HTR-8/SVneo (cell line): ENCODE measurements around the gene WDR88.

ENCODE experiments used
- DNase-seq: peaks from one replicate; pipeline ENCODE4 v3.0.0; 2011; ENCODE audit warnings: low spot score, mixed read lengths; ENCODE audit not compliant: insufficient read length
- FAIRE-seq: peaks from 2 replicates; lab custom pipeline; 2011; peaks lifted over from hg19 to GRCh38; lab: Jason Lieb, UNC

WDR88 gene

DNA sequence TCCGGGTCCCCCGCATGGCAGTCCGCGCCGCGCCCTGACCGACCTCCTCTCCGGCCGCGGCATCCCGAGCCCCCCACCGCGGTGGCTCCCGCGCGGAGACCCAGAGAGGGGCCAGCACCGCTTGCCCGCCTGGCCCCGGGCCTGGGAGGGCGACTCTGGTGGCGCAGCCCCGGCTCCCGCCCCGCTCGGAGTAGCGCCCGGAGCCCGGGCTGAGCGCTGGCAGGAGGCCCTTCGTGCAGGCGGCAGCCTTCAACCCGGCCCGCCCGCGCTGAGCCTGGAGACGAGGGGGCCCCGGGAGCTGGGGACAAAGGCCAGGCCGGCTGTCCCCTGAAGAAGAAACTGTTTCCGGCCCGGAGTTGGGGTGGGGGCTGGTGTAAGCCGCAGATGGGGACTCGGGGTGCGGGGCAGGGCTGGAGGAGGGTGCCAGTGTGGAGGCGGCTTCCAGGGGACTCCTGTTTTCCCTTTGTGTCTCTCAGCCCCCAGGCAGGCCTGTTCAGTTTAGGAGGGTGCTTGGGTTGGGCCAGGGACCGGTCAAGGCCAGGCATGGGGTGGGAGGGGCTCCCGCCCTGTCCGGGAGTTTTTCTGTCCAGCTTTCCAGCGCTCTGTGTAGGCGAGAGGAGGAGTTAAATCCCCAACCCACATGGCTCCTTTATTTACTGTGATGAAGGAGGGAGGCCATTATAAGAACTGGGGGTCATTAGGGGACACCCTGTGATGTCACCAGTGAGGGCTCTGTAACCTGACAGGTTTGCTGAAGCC lies 63.2 kb downstream of the WDR88 start:
- FAIRE-seq, result no peak
- DNase-seq, result peak; percentile 57

DNA sequence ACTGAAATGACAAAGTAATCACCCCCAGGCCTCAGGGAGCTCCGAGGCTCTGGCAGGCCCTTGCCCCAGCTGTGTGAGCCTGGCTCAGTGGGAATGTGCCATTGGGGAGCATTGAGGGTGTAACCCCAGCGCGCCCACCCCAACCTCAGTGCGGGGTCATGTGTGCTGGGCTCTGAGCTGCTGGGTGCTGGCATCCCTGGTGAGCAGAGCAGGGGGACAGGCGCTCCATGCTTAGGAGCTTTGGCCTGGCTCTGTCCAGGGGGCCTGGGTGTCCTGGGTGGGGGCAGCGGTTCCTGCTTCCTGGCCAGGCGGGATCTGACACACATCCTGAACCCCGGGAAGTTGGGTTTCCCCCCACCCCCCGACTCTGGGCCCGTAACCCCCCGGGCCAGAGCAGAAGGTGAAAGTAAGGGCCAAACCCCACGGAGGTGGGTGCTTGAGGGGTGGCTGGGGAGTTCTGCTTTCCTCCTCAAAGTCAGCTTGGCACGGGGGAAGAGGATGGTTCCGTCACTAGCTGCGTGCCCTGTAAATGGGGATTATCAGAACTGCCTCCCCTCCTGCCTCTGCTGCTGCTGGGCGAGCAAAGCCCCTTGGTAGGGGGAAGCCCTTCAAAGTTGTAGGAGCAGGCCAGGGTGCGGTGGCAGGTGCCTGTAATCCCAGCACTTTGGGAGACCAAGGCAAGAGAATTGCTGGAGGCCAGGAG lies 63.9 kb downstream of the WDR88 start:
- DNase-seq (no peak), FAIRE-seq (peak; percentile 36)

DNA sequence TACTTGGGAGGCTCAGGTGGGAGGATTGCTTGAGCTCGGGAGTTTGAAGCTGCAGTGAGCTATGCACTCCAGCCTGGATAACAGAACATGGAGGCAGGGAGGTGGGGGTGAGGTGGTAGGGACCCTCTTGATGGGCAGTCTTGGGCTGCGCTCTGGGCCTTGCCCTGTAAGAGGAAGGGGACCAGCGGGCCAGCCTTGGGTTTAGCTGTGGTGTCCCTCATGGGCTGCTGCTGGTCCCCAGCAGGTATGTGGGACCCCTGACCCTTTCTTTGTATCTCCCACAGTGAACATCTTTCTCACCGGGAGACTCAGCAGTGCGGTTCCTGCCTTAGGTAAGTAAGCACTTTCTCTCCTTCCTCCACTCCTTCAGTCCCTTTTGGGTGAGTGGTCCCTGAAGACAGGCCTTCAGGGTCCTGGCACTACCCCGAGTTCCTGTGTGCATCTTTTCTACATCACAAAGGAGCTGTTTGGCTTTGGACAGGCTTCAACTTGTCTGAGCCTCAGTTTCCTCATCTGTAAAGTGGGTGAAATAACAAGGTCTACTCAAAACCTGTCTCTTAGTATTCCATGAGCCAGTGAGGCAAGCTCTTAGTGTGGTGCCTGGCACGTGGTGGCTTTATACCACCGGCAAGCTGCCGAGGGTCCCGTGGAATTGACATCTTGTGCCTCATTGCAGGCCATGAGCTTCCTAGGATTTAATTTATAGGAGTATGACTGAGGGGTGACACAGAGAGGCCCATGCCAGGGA lies 64.7 kb downstream of the WDR88 start:
- FAIRE-seq (no peak), DNase-seq (no peak)

DNA sequence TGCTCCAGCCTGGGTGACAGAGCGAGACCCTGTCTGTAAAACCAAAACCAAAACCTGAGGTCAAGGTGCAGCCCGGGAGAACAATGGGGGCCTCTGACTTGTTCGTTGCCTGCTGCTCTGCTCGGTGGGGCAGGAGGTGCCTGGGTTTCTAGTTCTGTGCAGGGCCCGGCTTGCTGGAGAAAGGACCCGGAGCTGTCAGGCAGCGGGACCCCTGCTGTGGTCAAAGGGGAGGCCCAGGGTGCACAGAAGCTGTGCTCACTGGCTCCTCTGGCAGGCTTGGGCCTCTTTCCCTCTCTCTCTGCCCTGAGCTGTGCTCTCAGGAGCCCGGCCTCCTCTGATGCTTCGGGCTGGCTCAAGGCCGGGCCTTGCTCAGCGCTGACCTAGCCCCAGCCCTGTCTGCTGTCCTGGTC lies 65.7 kb downstream of the WDR88 start:
- no peak for FAIRE-seq
- no peak for DNase-seq

DNA sequence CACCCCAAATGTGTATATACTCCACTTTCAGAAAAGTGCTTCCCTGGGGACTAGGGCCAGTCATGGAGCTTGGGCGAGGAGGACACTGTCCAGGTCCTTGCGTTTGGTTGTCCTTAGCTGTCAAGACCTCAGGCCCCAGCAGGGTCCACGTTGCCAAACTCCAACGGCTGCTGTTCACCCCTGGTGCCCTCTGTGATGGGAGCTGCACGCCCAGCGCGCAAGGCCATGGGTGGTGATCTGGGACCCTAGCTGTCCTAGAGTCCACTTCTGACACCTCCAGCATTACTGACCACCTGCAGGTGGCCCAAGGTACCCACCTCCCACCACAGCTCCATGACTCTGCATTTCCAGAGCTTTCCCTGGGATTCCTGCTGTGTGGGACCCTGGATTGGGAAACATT lies 66.3 kb downstream of the WDR88 start:
- FAIRE-seq (no peak), DNase-seq (no peak)

DNA sequence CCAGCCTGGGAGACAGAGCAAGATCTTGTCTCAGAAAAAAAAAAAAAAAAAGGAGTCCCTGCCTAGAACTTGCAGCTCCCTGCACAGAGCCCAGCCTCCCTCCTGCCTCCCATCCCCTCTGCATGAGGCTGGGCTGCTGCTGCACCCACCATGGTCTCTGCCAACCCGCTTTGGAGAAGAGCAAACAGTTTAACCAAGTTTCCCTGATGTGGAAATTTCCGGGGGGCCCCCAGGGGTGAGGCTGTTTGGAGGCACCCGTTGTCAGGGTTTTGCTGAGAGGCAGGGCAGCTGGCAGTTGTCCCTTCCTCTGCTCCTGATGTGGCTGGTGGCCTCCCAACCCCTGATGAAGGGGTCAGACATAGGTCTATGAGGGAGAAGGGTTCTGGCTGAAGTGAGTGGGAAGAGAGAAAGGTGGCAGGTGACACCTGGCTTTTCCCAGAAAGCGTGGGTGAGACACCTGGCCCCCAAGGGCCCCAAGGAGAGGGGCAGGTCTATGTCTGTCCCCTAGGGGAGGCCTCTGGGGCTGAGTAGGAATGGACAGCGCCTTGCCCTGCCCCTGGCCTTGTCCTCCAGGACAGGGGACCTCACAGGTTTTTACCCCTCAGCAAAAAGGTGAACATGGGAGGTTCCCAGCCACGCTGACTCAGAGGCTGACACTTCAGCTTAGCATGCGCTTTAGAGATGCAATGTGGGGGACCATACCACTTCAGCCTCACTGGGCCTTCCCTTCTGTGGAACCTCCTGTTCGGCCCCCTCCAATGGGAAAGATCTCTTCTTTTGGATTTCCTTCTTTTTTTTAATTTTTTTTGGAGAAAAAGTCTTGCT lies 67.7 kb downstream of the WDR88 start:
- DNase-seq (no peak), FAIRE-seq (no peak)

DNA sequence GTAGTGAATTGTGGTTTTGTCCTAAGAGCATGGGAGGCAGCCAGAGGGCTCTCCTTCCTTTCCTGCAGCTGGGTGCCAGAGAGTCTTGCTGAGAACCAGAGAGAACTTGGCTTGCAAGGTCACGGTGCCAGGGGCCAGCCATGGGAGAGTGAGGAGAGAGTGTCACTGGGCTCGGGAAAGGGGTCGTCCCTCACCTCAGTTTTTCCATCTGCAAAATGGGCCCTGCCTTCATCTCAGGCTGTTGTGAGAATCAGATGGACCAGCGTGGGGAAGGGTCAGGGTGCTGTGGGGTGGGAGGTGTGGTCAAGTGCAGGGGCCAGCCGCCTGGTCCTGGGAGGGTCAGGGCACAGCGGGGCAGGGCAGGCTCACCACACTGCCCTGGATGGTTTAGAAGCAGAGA lies 69.6 kb downstream of the WDR88 start:
- FAIRE-seq, result no peak
- no peak for DNase-seq

DNA sequence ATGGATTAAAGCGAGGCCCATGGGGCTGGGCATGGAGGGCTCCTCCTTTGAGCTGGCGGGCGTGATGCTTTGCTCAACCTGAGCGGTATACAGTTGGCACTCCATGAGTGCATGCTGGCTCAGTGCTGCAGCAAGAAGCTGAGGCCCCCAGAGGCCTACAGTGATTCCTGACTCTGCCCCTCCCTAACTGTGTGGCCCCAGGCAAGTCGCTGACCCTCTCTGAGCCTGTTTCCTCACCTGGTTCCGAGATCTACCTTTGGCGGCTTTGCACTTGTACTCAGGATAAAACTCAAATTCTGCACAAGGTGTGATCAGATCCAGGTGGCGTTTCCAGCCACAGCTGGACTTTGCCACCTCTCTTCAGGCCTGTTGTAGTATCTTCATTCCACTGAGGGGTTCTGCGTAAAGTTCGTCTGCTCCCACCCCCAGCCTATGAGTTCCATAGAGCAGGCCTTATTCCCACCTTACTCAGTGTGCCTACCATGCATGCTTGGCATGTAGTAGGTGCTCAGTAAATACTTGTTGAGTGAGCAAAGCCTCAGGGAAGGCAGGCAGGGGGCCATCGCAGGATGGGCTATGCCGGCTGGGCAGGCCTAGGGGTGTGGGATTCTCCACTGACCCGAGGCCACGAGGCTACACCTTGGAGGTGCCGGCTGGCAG lies 70.1 kb downstream of the WDR88 start:
- FAIRE-seq, result no peak
- no peak for DNase-seq

DNA sequence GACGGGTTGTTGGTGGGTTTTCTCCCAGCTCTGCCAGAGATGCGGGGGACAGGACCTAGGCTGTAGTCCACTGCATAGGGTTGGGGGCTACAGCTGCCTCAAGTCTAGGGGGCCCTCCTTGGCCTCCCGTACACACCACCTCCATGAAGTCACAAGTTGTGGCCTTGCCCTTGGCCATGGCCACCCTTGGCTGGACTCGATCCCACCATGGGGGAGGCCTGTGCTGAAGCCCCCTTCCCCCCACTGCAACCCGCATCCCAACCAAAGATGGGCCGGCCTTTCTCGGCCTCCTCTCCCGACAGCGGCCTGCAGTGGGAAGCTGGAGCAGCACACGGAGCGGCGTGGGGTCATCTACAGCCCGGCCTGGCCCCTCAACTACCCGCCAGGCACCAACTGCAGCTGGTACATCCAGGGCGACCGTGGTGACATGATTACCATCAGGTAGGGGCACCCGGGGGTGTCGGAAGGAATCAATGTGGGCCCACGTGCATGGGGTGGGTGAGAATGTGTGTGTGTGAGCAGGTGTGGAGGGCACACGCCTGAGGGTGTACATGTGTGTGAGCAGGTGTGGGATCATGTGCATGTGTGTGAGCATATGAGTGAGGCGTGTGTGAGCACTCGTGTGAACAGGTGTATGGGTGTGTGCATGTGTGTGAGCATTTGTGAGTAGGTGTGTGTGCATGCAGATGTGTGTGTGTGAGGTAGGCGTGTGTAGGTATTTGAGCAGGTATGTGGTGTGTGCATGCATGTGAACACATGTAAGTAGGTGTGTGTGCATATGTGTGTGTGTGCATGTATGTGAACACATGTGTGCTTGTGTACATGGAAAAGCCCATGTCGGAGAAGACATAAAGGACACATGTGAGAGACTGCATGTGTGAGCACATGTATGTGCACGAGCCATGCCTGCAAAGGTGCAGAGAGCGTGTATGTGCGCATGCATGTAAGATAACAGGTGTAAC lies 70.9 kb downstream of the WDR88 start:
- peak; percentile 80 for FAIRE-seq
- DNase-seq, result no peak

DNA sequence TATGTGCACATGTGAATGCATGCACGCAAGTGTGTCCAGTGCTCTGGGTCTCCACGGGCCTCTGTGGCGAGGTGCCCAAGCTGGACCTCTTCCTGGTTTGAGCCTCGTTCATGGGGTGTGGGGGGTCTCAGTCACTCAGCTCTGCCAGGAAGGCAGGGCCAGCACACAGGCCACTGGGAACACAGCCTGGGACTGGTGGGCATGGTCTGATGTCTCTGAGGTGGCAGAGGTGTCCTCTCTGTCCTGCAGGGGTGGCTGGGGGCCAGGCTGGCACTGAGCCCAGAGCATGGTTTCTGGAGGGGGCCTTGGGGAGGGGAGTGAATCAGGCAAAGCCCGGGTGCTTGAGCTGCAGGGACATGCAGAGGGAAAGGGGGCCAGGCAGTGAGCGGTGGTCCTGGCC lies 71.6 kb downstream of the WDR88 start:
- no peak for FAIRE-seq
- no peak for DNase-seq

DNA sequence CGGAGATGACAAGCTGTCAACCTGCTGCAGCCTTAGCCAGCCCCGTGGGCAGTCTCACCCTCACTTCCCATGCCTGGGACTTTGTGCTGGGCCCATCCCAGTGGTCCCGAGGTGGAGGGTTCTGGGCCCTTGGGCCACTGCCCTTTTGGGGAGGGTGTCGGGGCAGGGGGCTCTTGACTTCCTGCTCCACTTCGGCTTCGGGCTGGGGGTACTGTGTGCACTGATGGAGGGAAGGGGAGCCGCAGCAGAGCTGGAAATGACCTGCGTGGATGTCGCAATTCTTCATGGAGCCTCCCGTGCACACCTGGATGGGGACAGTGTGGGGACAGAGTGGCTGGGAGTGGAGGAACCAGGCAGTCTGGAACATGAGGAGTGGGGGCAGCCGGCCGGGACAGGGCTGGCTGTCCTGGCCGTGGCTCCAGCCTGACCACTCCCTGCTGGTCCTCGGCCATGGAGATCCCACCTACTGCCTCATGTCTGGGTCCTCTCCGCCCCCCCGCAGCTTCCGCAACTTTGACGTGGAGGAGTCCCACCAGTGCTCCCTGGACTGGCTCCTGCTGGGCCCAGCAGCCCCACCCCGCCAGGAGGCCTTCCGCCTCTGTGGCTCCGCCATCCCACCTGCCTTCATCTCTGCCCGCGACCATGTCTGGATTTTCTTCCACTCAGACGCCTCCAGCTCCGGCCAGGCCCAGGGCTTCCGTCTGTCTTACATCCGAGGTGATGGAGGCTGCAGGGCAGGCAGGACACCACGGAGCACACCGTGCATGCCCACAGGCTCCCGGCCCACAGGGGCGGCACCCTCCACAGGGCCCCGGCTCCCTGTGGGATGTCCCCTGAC lies 72.4 kb downstream of the WDR88 start:
- FAIRE-seq (no peak), DNase-seq (no peak)

DNA sequence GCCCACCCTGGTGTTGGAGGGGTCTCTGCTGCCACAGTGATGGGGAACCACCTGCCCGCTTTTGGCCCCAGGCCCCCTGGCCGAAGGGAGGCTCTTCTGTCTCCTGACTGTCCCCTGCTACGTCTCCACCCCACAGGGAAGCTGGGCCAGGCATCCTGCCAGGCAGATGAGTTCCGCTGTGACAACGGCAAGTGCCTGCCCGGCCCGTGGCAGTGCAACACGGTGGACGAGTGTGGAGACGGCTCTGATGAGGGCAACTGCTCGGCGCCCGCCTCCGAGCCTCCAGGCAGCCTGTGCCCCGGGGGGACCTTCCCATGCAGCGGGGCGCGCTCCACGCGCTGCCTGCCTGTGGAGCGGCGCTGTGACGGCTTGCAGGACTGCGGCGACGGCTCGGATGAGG lies 73.2 kb downstream of the WDR88 start:
- no peak for DNase-seq
- FAIRE-seq, result no peak

DNA sequence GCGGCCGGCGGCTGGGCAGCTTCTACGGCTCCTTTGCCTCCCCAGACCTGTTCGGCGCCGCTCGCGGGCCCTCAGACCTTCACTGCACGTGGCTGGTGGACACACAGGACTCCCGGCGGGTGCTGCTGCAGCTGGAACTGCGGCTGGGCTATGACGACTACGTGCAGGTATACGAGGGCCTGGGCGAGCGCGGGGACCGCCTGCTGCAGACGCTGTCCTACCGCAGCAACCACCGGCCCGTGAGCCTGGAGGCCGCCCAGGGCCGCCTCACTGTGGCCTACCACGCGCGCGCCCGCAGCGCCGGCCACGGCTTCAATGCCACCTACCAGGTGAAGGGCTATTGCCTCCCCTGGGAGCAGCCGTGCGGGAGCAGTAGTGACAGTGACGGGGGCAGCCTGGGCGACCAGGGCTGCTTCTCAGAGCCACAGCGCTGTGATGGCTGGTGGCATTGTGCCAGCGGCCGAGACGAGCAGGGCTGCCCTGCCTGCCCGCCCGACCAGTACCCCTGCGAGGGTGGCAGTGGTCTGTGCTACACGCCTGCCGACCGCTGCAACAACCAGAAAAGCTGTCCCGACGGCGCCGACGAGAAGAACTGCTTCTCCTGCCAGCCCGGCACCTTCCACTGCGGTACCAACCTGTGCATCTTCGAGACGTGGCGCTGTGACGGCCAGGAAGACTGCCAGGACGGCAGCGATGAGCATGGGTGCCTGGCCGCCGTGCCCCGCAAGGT lies 73.8 kb downstream of the WDR88 start:
- DNase-seq (no peak), FAIRE-seq (no peak)

DNA sequence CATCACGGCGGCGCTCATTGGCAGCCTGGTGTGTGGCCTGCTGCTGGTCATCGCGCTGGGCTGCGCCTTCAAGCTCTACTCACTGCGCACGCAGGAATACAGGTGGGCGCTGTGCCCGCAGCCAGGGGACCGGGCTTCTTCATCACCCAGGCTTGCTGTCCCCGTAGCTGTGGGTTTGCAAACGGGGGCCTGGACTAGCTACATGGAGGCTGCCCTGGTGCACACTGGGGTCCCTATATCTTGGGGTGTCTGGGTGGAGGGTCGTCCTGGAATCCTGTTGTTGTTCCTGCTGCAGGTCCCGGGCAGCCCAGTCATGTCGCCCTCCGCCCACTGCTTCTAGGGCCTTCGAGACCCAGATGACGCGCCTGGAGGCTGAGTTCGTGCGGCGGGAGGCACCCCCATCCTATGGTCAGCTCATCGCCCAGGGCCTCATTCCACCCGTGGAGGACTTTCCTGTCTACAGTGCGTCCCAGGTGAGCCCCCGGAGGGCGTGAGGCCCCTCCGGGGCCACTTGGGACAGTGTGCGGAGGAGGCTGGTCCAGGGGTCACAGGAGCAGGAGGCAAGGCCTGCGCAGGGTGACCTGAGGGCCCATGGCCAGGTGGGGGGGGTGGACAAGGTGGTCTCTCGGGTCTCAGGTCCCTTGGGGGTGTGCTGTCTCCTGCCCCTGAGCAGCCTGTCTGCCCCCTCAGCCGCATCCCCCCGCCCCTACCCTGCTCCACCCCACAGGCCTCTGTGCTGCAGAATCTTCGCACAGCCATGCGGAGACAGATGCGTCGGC lies 74.5 kb downstream of the WDR88 start:
- no peak for FAIRE-seq
- DNase-seq, result no peak

DNA sequence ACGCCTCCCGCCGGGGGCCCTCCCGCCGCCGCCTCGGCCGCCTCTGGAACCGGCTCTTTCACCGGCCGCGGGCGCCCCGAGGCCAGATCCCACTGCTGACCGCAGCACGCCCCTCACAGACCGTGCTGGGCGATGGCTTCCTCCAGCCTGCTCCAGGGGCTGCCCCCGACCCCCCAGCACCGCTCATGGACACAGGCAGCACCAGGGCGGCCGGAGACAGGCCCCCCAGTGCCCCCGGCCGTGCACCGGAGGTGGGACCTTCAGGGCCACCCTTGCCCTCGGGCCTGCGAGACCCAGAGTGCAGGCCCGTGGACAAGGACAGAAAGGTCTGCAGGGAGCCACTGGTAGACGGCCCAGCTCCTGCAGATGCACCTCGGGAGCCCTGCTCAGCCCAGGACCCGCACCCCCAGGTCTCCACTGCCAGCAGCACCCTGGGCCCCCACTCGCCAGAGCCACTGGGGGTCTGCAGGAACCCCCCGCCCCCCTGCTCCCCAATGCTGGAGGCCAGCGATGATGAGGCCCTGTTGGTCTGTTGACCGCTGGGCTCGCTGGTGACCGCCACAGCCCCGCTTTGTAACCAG lies 75.2 kb downstream of the WDR88 start:
- DNase-seq (no peak), FAIRE-seq (no peak)

DNA sequence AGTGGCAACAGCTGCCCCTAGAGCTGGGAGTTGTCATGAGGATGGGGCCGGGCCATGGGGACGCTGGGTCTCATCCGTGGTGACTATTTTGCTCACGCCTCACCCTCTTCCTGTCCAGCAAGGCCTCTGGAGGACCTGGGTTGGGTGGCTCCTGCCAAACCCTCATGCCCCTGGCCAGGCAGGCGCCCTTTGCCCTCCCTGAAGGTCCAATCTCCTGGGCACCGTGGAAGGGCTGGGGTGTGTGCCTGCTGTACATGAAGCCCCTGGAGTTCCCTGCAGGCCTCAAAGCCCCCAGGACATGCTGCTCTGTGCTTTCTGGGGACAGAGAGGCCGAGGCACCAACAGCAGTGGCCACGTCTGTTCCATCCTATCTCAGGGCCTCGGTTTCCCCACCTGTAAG lies 76.0 kb downstream of the WDR88 start:
- FAIRE-seq (no peak), DNase-seq (no peak)
